ENCODE results near the gene LRP1B.

DNA sequence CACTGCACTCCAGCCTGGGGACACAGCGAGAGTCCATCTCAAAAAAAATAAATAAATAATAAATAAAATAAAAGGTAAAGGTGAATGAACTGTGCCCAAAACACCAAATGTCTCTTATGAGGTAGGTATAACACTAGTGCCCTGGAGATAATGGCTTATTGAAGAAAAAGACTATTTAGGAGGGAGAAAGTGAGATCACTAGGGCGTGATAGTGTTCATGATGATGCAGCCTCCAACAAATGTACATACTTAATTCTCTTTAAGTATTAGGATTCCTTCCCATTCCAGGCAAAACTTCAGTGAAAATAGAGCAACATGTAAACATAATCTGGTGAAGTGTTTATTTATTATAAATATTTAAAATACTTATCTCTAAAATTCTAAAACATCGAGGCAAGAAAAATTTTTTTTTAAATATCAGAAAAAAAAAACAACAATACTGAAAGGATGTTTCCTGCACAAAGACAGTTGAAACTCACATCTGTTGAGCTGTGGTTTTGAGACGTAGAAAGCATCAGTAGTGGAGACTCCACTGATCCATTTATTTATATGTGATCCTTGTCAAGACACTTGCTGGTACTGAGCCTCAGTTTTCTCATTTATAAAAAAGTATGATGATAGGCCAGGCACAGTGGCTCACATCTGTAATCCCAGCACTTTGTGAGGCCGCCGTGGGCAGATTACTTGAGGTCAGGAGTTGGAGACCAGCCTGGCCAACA is 183.3 kb downstream of the LRP1B start:
- TF ChIP-seq, protein P1, sequence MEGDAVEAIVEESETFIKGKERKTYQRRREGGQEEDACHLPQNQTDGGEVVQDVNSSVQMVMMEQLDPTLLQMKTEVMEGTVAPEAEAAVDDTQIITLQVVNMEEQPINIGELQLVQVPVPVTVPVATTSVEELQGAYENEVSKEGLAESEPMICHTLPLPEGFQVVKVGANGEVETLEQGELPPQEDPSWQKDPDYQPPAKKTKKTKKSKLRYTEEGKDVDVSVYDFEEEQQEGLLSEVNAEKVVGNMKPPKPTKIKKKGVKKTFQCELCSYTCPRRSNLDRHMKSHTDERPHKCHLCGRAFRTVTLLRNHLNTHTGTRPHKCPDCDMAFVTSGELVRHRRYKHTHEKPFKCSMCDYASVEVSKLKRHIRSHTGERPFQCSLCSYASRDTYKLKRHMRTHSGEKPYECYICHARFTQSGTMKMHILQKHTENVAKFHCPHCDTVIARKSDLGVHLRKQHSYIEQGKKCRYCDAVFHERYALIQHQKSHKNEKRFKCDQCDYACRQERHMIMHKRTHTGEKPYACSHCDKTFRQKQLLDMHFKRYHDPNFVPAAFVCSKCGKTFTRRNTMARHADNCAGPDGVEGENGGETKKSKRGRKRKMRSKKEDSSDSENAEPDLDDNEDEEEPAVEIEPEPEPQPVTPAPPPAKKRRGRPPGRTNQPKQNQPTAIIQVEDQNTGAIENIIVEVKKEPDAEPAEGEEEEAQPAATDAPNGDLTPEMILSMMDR (IDR thresholded peaks at IDR 0.05; ENCODE audit: borderline replicate concordance, extremely low read depth, low read length, poor library complexity, severe bottlenecking): no peak
- TF ChIP-seq EZH2 (IDR thresholded peaks at IDR 0.05; ENCODE audit: borderline replicate concordance, low read depth, low read length, severe bottlenecking): no peak

Measured in DND-41 (cell line).